Smooth muscle cell (in vitro differentiated cells): ENCODE data around the gene ADCY3. TPM values are rescaled to one million over a fixed set of nuclear protein-coding genes. Genes with fewer than 3 reads are reported as not detected.
"Not testable (repeated sequence)": the region's sequence is repeated elsewhere in the genome, so short reads cannot be mapped to it uniquely, and the experiment has no call there.

Source experiments
- DNase-seq: peaks from one replicate; lab custom pipeline; 2025; ENCODE audit not compliant: unreplicated experiment; lab: John Stamatoyannopoulos, UW
- H2AFZ ChIP-seq: fragments of 200-600 bp; sonication (generic); 2 replicates; pipeline ENCODE4 v1.6.0; 2016; ENCODE audit warnings: antibody characterized with exemption, low read depth, mild to moderate bottlenecking
- H3F3A ChIP-seq: fragments of 200-600 bp; sonication (generic); 2 replicates; pipeline ENCODE4 v1.6.0; 2017; ENCODE audit warnings: antibody characterized with exemption, low read depth
- H3K27ac ChIP-seq: fragments of 200-600 bp; sonication (generic); 2 replicates; pipeline ENCODE4 v1.5.1; 2016; ENCODE audit warnings: low read depth, mild to moderate bottlenecking
- H3K27me3 ChIP-seq: fragments of 200-600 bp; sonication (generic); 2 replicates; pipeline ENCODE4 v1.6.1; 2016; ENCODE audit warnings: low read depth, mild to moderate bottlenecking
- H3K36me3 ChIP-seq: fragments of 200-600 bp; sonication (generic); 2 replicates; pipeline ENCODE4 v1.5.1; 2016; ENCODE audit warnings: low read depth
- H3K4me1 ChIP-seq: fragments of 200-600 bp; sonication (generic); 2 replicates; pipeline ENCODE4 v1.5.1; 2016; ENCODE audit warnings: low read depth
- H3K4me2 ChIP-seq: fragments of 200-600 bp; sonication (generic); 2 replicates; pipeline ENCODE4 v1.6.0; 2016; ENCODE audit warnings: mild to moderate bottlenecking
- H3K4me3 ChIP-seq: fragments of 200-600 bp; sonication (generic); 2 replicates; pipeline ENCODE4 v1.5.1; 2016; ENCODE audit warnings: mild to moderate bottlenecking
- H3K79me2 ChIP-seq: fragments of 200-600 bp; sonication (generic); 2 replicates; pipeline ENCODE4 v1.6.0; 2016; ENCODE audit warnings: low read depth, mild to moderate bottlenecking
- H3K9ac ChIP-seq: fragments of 200-600 bp; sonication (generic); 2 replicates; pipeline ENCODE4 v1.6.0; 2016; ENCODE audit warnings: low read depth
- H3K9me3 ChIP-seq: fragments of 200-600 bp; sonication (generic); replicated peaks from 2 replicates; pipeline ENCODE4 v1.5.1; 2016; ENCODE audit warnings: low read depth
- H4K20me1 ChIP-seq: fragments of 200-600 bp; sonication (generic); 2 replicates; pipeline ENCODE4 v1.6.0; 2016; ENCODE audit warnings: low read depth
- CTCF ChIP-seq: fragments of 200-600 bp; sonication (generic); IDR thresholded peaks from 2 replicates; pipeline ENCODE4 v1.5.1; 2017; ENCODE audit warnings: borderline replicate concordance, mild to moderate bottlenecking, antibody characterized with exemption; ENCODE audit not compliant: insufficient read depth, poor library complexity, severe bottlenecking
- WGBS: methylation state at CpG from one replicate; pipeline ENCODE4 v1.1.7; 2016; ENCODE audit warnings: low lambda C conversion rate; 5-methylcytosine and 5-hydroxymethylcytosine counted together
- polyA plus RNA-seq: library from polyadenylated mRNA; unstranded; fragments of >200 nt; fragmentation: Nextera tagmentation; extraction: Ambion mirVana; gene quantifications from 2 replicates; pipeline ENCODE4 v1.2.1, GENCODE V29; 2016
- total RNA-seq: library from RNA; depleted of rRNA; stranded (reverse); fragments of >200 nt; gene quantifications from 2 replicates; pipeline ENCODE4 v1.2.3, GENCODE V29; 2014

Gene ADCY3
- total and polyA plus RNA-seq, 2 experiments from 2014 or later: 20.8 to 41.7 TPM

GRCh38 chr2:24836206-24836605 lies 83.8 kb downstream of the ADCY3 start:
- Histone ChIP-seq H3K27ac (no peak overlapping the region), H3K4me2 (no peak overlapping the region), H3K9me3 (no peaks in the 10 kb centered on the region), H4K20me1 (no peaks in the 10 kb centered on the region), H3K9ac (no peak overlapping the region), H3K27me3 (no peaks in the 10 kb centered on the region), H3K79me2 (no peaks in the 10 kb centered on the region), H3K36me3 (no peaks in the 10 kb centered on the region), H3K4me3 (no peak overlapping the region), H3K4me1 (peaks cover 12% of the 10 kb centered on the region), H2AFZ (no peak overlapping the region), H3F3A (no peaks in the 10 kb centered on the region)
- no peak for TF ChIP-seq CTCF
- 96% methylated on average over 8 of the region's 8 CpGs for WGBS
- DNase-seq: no peak

- H3K4me2 ChIP-seq, H3K4me3 ChIP-seq, H3K9me3 ChIP-seq, H3K27ac ChIP-seq, DNase-seq, H3K9ac ChIP-seq, H3F3A ChIP-seq, H3K36me3 ChIP-seq, H2AFZ ChIP-seq, H3K79me2 ChIP-seq, H3K27me3 ChIP-seq, H4K20me1 ChIP-seq: not testable (repeated sequence)
- H3K4me1 ChIP-seq: peaks cover 12% of the 10 kb centered on the region
- WGBS: 55% methylated on average over 8 of the region's 8 CpGs
Measured at GRCh38 chr2:24835411-24835810, 84.6 kb downstream of the ADCY3 start.

- no peak overlapping the region for H3K27ac ChIP-seq
- no peak overlapping the region for H3K4me2 ChIP-seq
- H3K27me3 ChIP-seq: no peaks in the 10 kb centered on the region
- H3K36me3 ChIP-seq: no peaks in the 10 kb centered on the region
- no peaks in the 10 kb centered on the region for H3K79me2 ChIP-seq
- TF ChIP-seq CTCF: no peak
- no peak overlapping the region for H2AFZ ChIP-seq
- 96% methylated on average over 20 of the region's 20 CpGs for WGBS
- H3F3A ChIP-seq: no peaks in the 10 kb centered on the region
- H3K9ac ChIP-seq: no peak overlapping the region
- no peaks in the 10 kb centered on the region for H3K9me3 ChIP-seq
- H4K20me1 ChIP-seq: no peaks in the 10 kb centered on the region
- no peak for DNase-seq
- H3K4me1 ChIP-seq: peaks cover 12% of the 10 kb centered on the region
- no peak overlapping the region for H3K4me3 ChIP-seq
Measured at GRCh38 chr2:24834733-24835395, 85.2 kb downstream of the ADCY3 start.

GRCh38 chr2:24833821-24834732 lies 86.0 kb downstream of the ADCY3 start:
- TF ChIP-seq CTCF: no peak

More at GRCh38 chr2:24833821-24834732, 86.0 kb downstream of the ADCY3 start:
- Histone ChIP-seq H3K4me2 (no peak overlapping the region), H3K9me3 (no peaks in the 10 kb centered on the region), H3K4me3 (no peak overlapping the region), H4K20me1 (no peaks in the 10 kb centered on the region), H3K36me3 (no peaks in the 10 kb centered on the region), H3F3A (no peaks in the 10 kb centered on the region), H3K9ac (no peak overlapping the region), H2AFZ (no peak overlapping the region), H3K79me2 (no peaks in the 10 kb centered on the region), H3K27ac (no peak overlapping the region), H3K27me3 (no peaks in the 10 kb centered on the region), H3K4me1 (peaks cover 12% of the 10 kb centered on the region)
- no peak for DNase-seq
- WGBS: 97% methylated on average over 22 of the region's 32 CpGs
